Stomach (tissue), 9 donors: ENCODE data around the gene TSLP. TPM values are rescaled to one million over a fixed set of nuclear protein-coding genes. Genes with fewer than 3 reads are reported as not detected.

ENCODE experiments used
- DNase-seq, 2 donors: peaks; one replicate each; pipeline versions ENCODE4 v3.0.0 to v3.0.0-alpha.2; 2013 to 2019
- H3K27ac ChIP-seq, 5 donors: fragments of 200-600 bp in 4 of 5; sonication (generic) in 4 of 5; one replicate each; pipeline ENCODE4 v1.5.1; 2013 to 2019; ENCODE audit warnings: mild to moderate bottlenecking in 1 of 5, moderate library complexity in 1 of 5
- H3K27me3 ChIP-seq, 3 donors: fragments of 200-600 bp; sonication (generic); one replicate each; pipeline ENCODE4 v1.5.1; 2017 to 2019; ENCODE audit warnings: mixed run types in 1 of 3
- H3K36me3 ChIP-seq, 4 donors: fragments of 200-600 bp; sonication (generic); 1 replicate in 3 of 4; 2 replicates in 1 of 4; pipeline ENCODE4 v1.5.1; 2016 to 2019
- H3K4me1 ChIP-seq, 4 donors: fragments of 200-600 bp; sonication (generic); one replicate each; pipeline ENCODE4 v1.5.1; 2016 to 2019
- H3K4me3 ChIP-seq, 4 donors: fragments of 200-600 bp; sonication (generic) in 3 of 4; one replicate each; pipeline ENCODE4 v1.5.1; 2016 to 2019; ENCODE audit warnings: mild to moderate bottlenecking in 1 of 4
- H3K9me3 ChIP-seq, 4 donors: fragments of 200-600 bp; sonication (generic); one replicate each; pipeline ENCODE4 v1.5.1; 2016 to 2019
- CTCF ChIP-seq, 7 experiments: fragments of 450-650 bp in 4 of 7; fragments of 200-600 bp in 3 of 7; sonication (generic) in 3 of 7; IDR thresholded peaks; one replicate each; pipeline ENCODE4 v1.5.1; 2016 to 2019; ENCODE audit warnings: antibody characterized with exemption in 7 of 7, control low read depth in 2 of 7, mild to moderate bottlenecking in 1 of 7
- EP300 ChIP-seq: sonication (generic); formaldehyde crosslinking; IDR thresholded peaks from one replicate; pipeline ENCODE4 v1.6.1; 2017; ENCODE audit warnings: antibody characterized with exemption
- POLR2A ChIP-seq, 4 donors: fragments of 450-650 bp; IDR thresholded peaks; one replicate each; pipeline ENCODE4 v1.6.1; 2016; ENCODE audit warnings: antibody characterized with exemption in 4 of 4, control low read depth in 2 of 4, mild to moderate bottlenecking in 1 of 4, moderate library complexity in 1 of 4
- POLR2AphosphoS5 ChIP-seq, 3 donors: sonication (generic); formaldehyde crosslinking; IDR thresholded peaks; one replicate each; pipeline ENCODE4 v1.6.1; 2016; ENCODE audit warnings: antibody characterized with exemption in 3 of 3
- WGBS, 5 donors: extraction: QIAGEN DNeasy Blood & Tissue Kit in 3 of 5; methylation state at CpG; one replicate each; pipeline versions ENCODE4 v1.1.5 to v1.1.7; 2013 to 2018; 5-methylcytosine and 5-hydroxymethylcytosine counted together
- intact Hi-C: fragments of 100-400 bp; cut with DNase I; formaldehyde crosslinking; loops from one replicate; pipeline ENCODE4 v1.15.1; 2023; ENCODE audit warnings: low total_unique reads
- polyA plus RNA-seq, 3 donors: library from polyadenylated mRNA; stranded (reverse); fragments of 200-250 nt; gene quantifications; one replicate each; pipeline ENCODE4 v1.2.3, GENCODE V29; 2013
- total RNA-seq, 5 donors: library from RNA; depleted of rRNA; stranded (reverse); fragments of >200 nt; gene quantifications; one replicate each; pipeline versions ENCODE4 v1.1.0 to v1.2.3, GENCODE V29; 2014 to 2016
- donor health status: healthy with polysubstance abuse.
- donor health status: Bipolar disorder and iron deficiency.
- donor health status: healthy.

Gene TSLP
- total and polyA plus RNA-seq, 8 donors = 0.37 to 18.1 (median 3.1) TPM; not detected in 2

- Histone ChIP-seq H3K36me3 (peaks cover 39 to 99% (median 97%) of the 10 kb centered on the region in 4 donors), H3K27me3 (no peaks in the 10 kb centered on the region), H3K9me3 (no peaks in the 10 kb centered on the region), H3K4me1 (no peaks in the 10 kb centered on the region), H3K27ac (no peak overlapping the region), H3K4me3 (no peak overlapping the region)
- intact Hi-C loops = no loop called here
- no peak for DNase-seq
- TF ChIP-seq CTCF (IDR thresholded peaks at IDR 0.05) = no peak
- TF ChIP-seq POLR2A (IDR thresholded peaks at IDR 0.05) = no peak
- TF ChIP-seq POLR2AphosphoS5 (IDR thresholded peaks at IDR 0.05) = no peak
- TF ChIP-seq EP300 = no peak
Measured at GRCh38 chr5:111121926-111122325, 50.4 kb downstream of the TSLP start.

- Histone ChIP-seq H3K27ac (no peak overlapping the region), H3K4me3 (no peak overlapping the region), H3K4me1 (no peaks in the 10 kb centered on the region), H3K36me3 (peaks cover 42 to 99% (median 97%) of the 10 kb centered on the region in 4 donors), H3K9me3 (no peaks in the 10 kb centered on the region), H3K27me3 (no peaks in the 10 kb centered on the region)
- intact Hi-C loops = no loop called here
- TF ChIP-seq POLR2AphosphoS5 (IDR thresholded peaks at IDR 0.05) = no peak
- TF ChIP-seq POLR2A (IDR thresholded peaks at IDR 0.05) = no peak
- TF ChIP-seq EP300 = no peak
- no peak for DNase-seq
- WGBS, 5 donors = 50 to 99% (median 67%) methylated on average over 2 of the region's 2 CpGs
Measured at GRCh38 chr5:111122398-111122797, 50.9 kb downstream of the TSLP start.

- TF ChIP-seq EP300 (no peak), POLR2AphosphoS5 (IDR thresholded peaks at IDR 0.05) (no peak), POLR2A (IDR thresholded peaks at IDR 0.05) (no peak), CTCF (IDR thresholded peaks at IDR 0.05) (no peak)
- Histone ChIP-seq H3K4me1 (no peaks in the 10 kb centered on the region), H3K27ac (no peak overlapping the region), H3K9me3 (no peaks in the 10 kb centered on the region), H3K36me3 (peaks cover 42 to 84% (median 81%) of the 10 kb centered on the region in 4 donors), H3K27me3 (no peaks in the 10 kb centered on the region), H3K4me3 (no peak overlapping the region)
- intact Hi-C loops = no loop called here
- no peak for DNase-seq
- WGBS, 5 donors = 83 to 90% (median 87%) methylated on average over 1 of the region's 1 CpG
Measured at GRCh38 chr5:111124793-111125192, 53.3 kb downstream of the TSLP start.

- WGBS, 5 donors = 90 to 95% (median 93%) methylated on average over 3 of the region's 3 CpGs
- no peak for DNase-seq
- no peak overlapping the region for H3K27ac ChIP-seq
- no peak overlapping the region for H3K4me3 ChIP-seq
- H3K36me3 ChIP-seq = peaks cover 24 to 66% (median 61%) of the 10 kb centered on the region in 4 donors
- no peaks in the 10 kb centered on the region for H3K9me3 ChIP-seq
- H3K27me3 ChIP-seq = no peaks in the 10 kb centered on the region
- no peaks in the 10 kb centered on the region for H3K4me1 ChIP-seq
- no peak for TF ChIP-seq CTCF (IDR thresholded peaks at IDR 0.05)
- no peak for TF ChIP-seq POLR2AphosphoS5 (IDR thresholded peaks at IDR 0.05)
- TF ChIP-seq EP300 = no peak
- TF ChIP-seq POLR2A (IDR thresholded peaks at IDR 0.05) = no peak
- intact Hi-C loops = no loop called here
Measured at GRCh38 chr5:111126896-111127295, 55.4 kb downstream of the TSLP start.

Other genes starting within 250 kb of the TSLP start
- gene WDR36, start 20.6 kb downstream of the TSLP start, total RNA-seq = 10 to 100 TPM in 3 of 5 donors, 1 to 10 TPM in 2; 5.5 to 50.7 (median 13.4) TPM
- 1 to 10 TPM; 4.0 to 6.4 (median 4.3) TPM for gene WDR36, start 20.6 kb downstream of the TSLP start, polyA plus RNA-seq
- 10 to 100 TPM in 3 of 5 donors, under 1 TPM in 2; 0.45 to 25.1 (median 16.9) TPM for gene CAMK4, start 152.7 kb downstream of the TSLP start, total RNA-seq
- 1 to 10 TPM in 2 of 3 donors, under 1 TPM in 1; 0.48 to 6.3 (median 1.4) TPM for gene CAMK4, start 152.7 kb downstream of the TSLP start, polyA plus RNA-seq